ENCODE measurements around the gene CLEC4F. TPM values are rescaled to one million over a fixed set of nuclear protein-coding genes. Genes with fewer than 3 reads are reported as not detected.

Gene CLEC4F
- total and polyA plus RNA-seq, 11 donors = 0.04 to 0.46 (median 0.19) TPM; not detected in 3

GRCh38 chr2:70779911-70780545, 40.4 kb downstream of the CLEC4F start:
- no peak for ATAC-seq
- WGBS, 4 donors = 68 to 74% (median 72%) methylated on average over 8 of the region's 8 CpGs
- H3K27me3 ChIP-seq = peaks cover 0 to 21% (median 5%) of the 10 kb centered on the region in 9 donors

DNA sequence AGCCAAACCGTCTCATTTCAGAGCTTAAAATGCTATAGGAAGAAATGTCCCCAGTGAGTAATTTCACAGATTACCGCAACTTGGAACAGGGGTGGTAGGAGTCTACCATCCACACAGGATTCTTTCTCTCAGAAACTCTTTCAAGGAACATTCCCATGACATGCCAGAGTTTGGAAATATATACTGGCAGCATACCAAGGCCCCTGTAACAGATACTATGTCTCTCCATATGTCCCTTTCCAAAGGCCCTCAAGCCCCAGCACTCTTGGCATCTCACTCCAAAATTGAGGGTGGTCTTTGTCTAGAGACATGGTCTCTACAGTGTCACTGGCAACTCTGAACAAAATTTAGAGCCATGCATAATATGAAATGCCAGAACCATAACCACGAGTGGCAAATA, 40.9 kb downstream of the CLEC4F start:
- no peaks in the 10 kb centered on the region for H3K4me1 ChIP-seq
- 59 to 75% (median 68%) methylated on average over 3 of the region's 3 CpGs for WGBS, 4 donors
- no peak for TF ChIP-seq POLR2A (IDR thresholded peaks at IDR 0.05)
- TF ChIP-seq CTCF (IDR thresholded peaks at IDR 0.05) = no peak
- H3K9me3 ChIP-seq = peaks cover 0 to 3% (median 0%) of the 10 kb centered on the region in 12 donors
- intact Hi-C loops (cut with DNase I) = no loop called here
- peaks cover 0 to 24% (median 5%) of the 10 kb centered on the region in 9 donors for H3K27me3 ChIP-seq
- no peak for DNase-seq
- no peak overlapping the region for H3K27ac ChIP-seq
- no peak overlapping the region for H3K4me3 ChIP-seq
- ATAC-seq = no peak
- H3K36me3 ChIP-seq = no peaks in the 10 kb centered on the region

More at GRCh38 chr2:70779911-70780545, 40.4 kb downstream of the CLEC4F start:
- DNase-seq = no peak
- Histone ChIP-seq H3K4me3 (no peak overlapping the region), H3K27ac (no peak overlapping the region), H3K9me3 (peaks cover 0 to 3% (median 0%) of the 10 kb centered on the region in 12 donors), H3K4me1 (no peaks in the 10 kb centered on the region), H3K36me3 (no peaks in the 10 kb centered on the region)
- intact Hi-C loops (cut with DNase I) = loop anchor here in 6 of 10 donors (10.0 kb wide), 4 partner anchors 85 to 165 kb away; no protein-coding TSS in a partner anchor
- TF ChIP-seq POLR2A (IDR thresholded peaks at IDR 0.05) = no peak
- TF ChIP-seq CTCF (IDR thresholded peaks at IDR 0.05) = no peak

- Histone ChIP-seq H3K4me1 (no peaks in the 10 kb centered on the region), H3K9me3 (peaks cover 0 to 3% (median 0%) of the 10 kb centered on the region in 12 donors), H3K27me3 (peaks cover 0 to 32% (median 9%) of the 10 kb centered on the region in 9 donors), H3K4me3 (no peak overlapping the region), H3K27ac (no peak overlapping the region), H3K36me3 (no peaks in the 10 kb centered on the region)
- intact Hi-C loops (cut with DNase I) = no loop called here
- no peak for DNase-seq
- 45 to 78% (median 61%) methylated on average over 1 of the region's 1 CpG for WGBS, 4 donors
- no peak for ATAC-seq
- TF ChIP-seq CTCF (IDR thresholded peaks at IDR 0.05) = no peak
- no peak for TF ChIP-seq POLR2A (IDR thresholded peaks at IDR 0.05)
These were observed 41.7 kb downstream of the CLEC4F start for GRCh38 chr2:70778676-70779075.

DNA sequence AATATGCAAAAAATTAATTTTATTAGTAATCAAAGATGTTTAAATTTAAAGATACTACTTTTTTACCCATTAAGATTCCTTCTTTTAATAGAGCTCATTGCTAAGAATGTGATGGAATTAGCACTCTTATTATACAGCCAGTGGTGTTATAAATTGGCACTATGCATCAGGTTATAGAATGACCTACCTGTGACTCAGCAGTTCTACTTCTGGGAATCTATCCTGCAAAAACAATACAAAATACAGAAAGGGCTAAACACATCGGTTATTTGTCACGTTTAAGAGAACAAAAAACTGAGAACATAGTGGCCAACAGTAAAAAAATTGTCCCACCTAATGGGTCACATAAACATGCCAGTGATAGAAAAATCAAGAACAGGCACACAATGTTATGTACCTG, 42.9 kb downstream of the CLEC4F start:
- intact Hi-C loops (cut with DNase I) = no loop called here
- TF ChIP-seq CTCF (IDR thresholded peaks at IDR 0.05) = no peak
- TF ChIP-seq POLR2A (IDR thresholded peaks at IDR 0.05) = no peak
- 69 to 79% (median 73%) methylated on average over 2 of the region's 2 CpGs for WGBS, 4 donors
- H3K27me3 ChIP-seq = peaks cover 0 to 43% (median 9%) of the 10 kb centered on the region in 9 donors
- H3K36me3 ChIP-seq = no peaks in the 10 kb centered on the region
- H3K4me3 ChIP-seq = no peak overlapping the region
- DNase-seq (no peak), ATAC-seq (no peak)
- H3K9me3 ChIP-seq = peaks cover 0 to 3% (median 0%) of the 10 kb centered on the region in 12 donors
- H3K4me1 ChIP-seq = no peaks in the 10 kb centered on the region
- no peak overlapping the region for H3K27ac ChIP-seq

All from heart left ventricle (tissue), 16 donors.